CD14-positive monocyte (primary cell): ENCODE results near the gene IL21R. TPM values are rescaled to one million over a fixed set of nuclear protein-coding genes. Genes with fewer than 3 reads are reported as not detected.

Experiments
- DNase-seq, 3 donors: peaks; one replicate each; pipeline ENCODE4 v3.0.0-alpha.2; 2011 to 2022
- H2AFZ ChIP-seq: 2 replicates; pipeline ENCODE4 v1.6.0; 2012; ENCODE audit warnings: mild to moderate bottlenecking, low read depth, low read length, inconsistent platforms; ENCODE audit not compliant: insufficient read depth, poor library complexity, severe bottlenecking
- H3K27ac ChIP-seq, 2 donors: 1 replicate in 1 of 2; 2 replicates in 1 of 2; pipeline ENCODE4 v1.5.1; 2012 to 2013; ENCODE audit warnings: low read length in 2 of 2, control low read depth in 1 of 2, inconsistent platforms in 1 of 2, low read depth in 1 of 2, mild to moderate bottlenecking in 1 of 2
- H3K27me3 ChIP-seq, 2 donors: one replicate each; pipeline versions ENCODE4 v1.6.0 to v1.6.1; 2011 to 2013; ENCODE audit warnings: low read length in 2 of 2; ENCODE audit not compliant: control insufficient read depth in 2 of 2, insufficient read depth in 2 of 2
- H3K36me3 ChIP-seq, 2 donors: replicated peaks in 1 of 2; 1 replicate in 1 of 2; 2 replicates in 1 of 2; pipeline versions ENCODE4 v1.5.1 to v1.6.1; 2012 to 2013; ENCODE audit warnings: low read length in 2 of 2, control low read depth in 1 of 2, inconsistent platforms in 1 of 2, mild to moderate bottlenecking in 1 of 2; ENCODE audit not compliant: insufficient read depth in 2 of 2, control insufficient read depth in 1 of 2
- H3K4me1 ChIP-seq, 2 donors: 1 replicate in 1 of 2; 2 replicates in 1 of 2; pipeline versions ENCODE4 v1.5.1 to v1.6.1; 2012 to 2013; ENCODE audit warnings: low read length in 2 of 2, control low read depth in 1 of 2, inconsistent platforms in 1 of 2, mild to moderate bottlenecking in 1 of 2, moderate library complexity in 1 of 2; ENCODE audit not compliant: insufficient read depth in 2 of 2, control insufficient read depth in 1 of 2
- H3K4me2 ChIP-seq: replicated peaks from 2 replicates; pipeline ENCODE3; 2012; ENCODE audit warnings: low read length, moderate library complexity, mild to moderate bottlenecking; ENCODE audit not compliant: poor library complexity, severe bottlenecking; ENCODE audit errors: extremely low read depth
- H3K4me3 ChIP-seq, 3 experiments: fragments of 200-600 bp in 1 of 3; sonication (generic) in 1 of 3; replicated peaks in 1 of 3; 1 replicate in 2 of 3; 2 replicates in 1 of 3; pipeline ENCODE4 v1.5.1; 2011 to 2013; ENCODE audit warnings: low read length in 3 of 3, mild to moderate bottlenecking in 3 of 3, control low read depth in 2 of 3, low read depth in 2 of 3, inconsistent platforms in 1 of 3, moderate library complexity in 1 of 3
- H3K79me2 ChIP-seq: 2 replicates; pipeline ENCODE4 v1.6.0; 2012; ENCODE audit warnings: mild to moderate bottlenecking, control low read depth, inconsistent platforms, low read length, moderate library complexity; ENCODE audit not compliant: insufficient read depth
- H3K9ac ChIP-seq: 2 replicates; pipeline ENCODE4 v1.6.0; 2017; ENCODE audit warnings: low read length, mild to moderate bottlenecking; ENCODE audit not compliant: insufficient read depth, poor library complexity, severe bottlenecking
- H3K9me3 ChIP-seq, 2 donors: replicated peaks in 1 of 2; 1 replicate in 1 of 2; 2 replicates in 1 of 2; pipeline versions ENCODE4 v1.5.1 to v1.6.1; 2012 to 2013; ENCODE audit warnings: low read length in 2 of 2, control low read depth in 1 of 2; ENCODE audit not compliant: control insufficient read depth in 1 of 2, insufficient read depth in 1 of 2
- H4K20me1 ChIP-seq: 2 replicates; pipeline ENCODE4 v1.6.0; 2012; ENCODE audit warnings: mild to moderate bottlenecking, low read length, control low read depth, moderate library complexity; ENCODE audit not compliant: insufficient read depth
- H3K27ac Mint-ChIP-seq, 7 donors: one replicate each; pipeline ENCODE4 v1.8.0; 2020; ENCODE audit warnings: mild to moderate bottlenecking in 7 of 7, mixed read lengths in 7 of 7, moderate library complexity in 6 of 7, inconsistent platforms in 2 of 7
- H3K27me3 Mint-ChIP-seq, 3 donors: one replicate each; pipeline ENCODE4 v1.8.0; 2021 to 2022; ENCODE audit warnings: low read depth in 3 of 3, mild to moderate bottlenecking in 3 of 3, mixed read lengths in 3 of 3, moderate library complexity in 3 of 3, inconsistent platforms in 1 of 3
- H3K36me3 Mint-ChIP-seq, 2 donors: one replicate each; pipeline ENCODE4 v1.8.0; 2020; ENCODE audit warnings: mixed read lengths in 2 of 2, inconsistent platforms in 1 of 2, mild to moderate bottlenecking in 1 of 2
- H3K4me1 Mint-ChIP-seq: one replicate; pipeline ENCODE4 v1.8.0; 2020; ENCODE audit warnings: mild to moderate bottlenecking, mixed read lengths
- H3K4me3 Mint-ChIP-seq, 2 donors: one replicate each; pipeline ENCODE4 v1.8.0; 2020; ENCODE audit warnings: mild to moderate bottlenecking in 2 of 2, mixed read lengths in 2 of 2, moderate library complexity in 1 of 2
- H3K9me3 Mint-ChIP-seq, 7 donors: one replicate each; pipeline ENCODE4 v1.8.0; 2020 to 2022; ENCODE audit warnings: mixed read lengths in 7 of 7, mild to moderate bottlenecking in 6 of 7, moderate library complexity in 6 of 7, inconsistent platforms in 2 of 7
- WGBS: methylation state at CpG from one replicate; pipeline ENCODE4 v1.1.5; 2013; ENCODE audit warnings: missing lambda C conversion rate; ENCODE audit not compliant: insufficient coverage; 5-methylcytosine and 5-hydroxymethylcytosine counted together
- intact Hi-C, 2 donors: fragments of 100-400 bp; cut with micrococcal nuclease; formaldehyde crosslinking; loops; one replicate each; pipeline versions ENCODE4 v1.15.0 to v1.15.1; 2023
- polyA plus RNA-seq, 3 donors: library from polyadenylated mRNA; depleted of rRNA in 1 of 3; unstranded in 2 of 3; stranded (reverse) in 1 of 3; fragments of 300-500 nt in 2 of 3; fragments of >200 nt in 1 of 3; fragmentation: Illumina TruSeq in 2 of 3; gene quantifications; 1 replicate in 2 of 3; 2 replicates in 1 of 3; pipeline ENCODE4 v1.2.3, GENCODE V29; 2012 to 2021
- TF ChIP-seq, protein P1 (sequence below): fragments of 200-600 bp; IDR thresholded peaks from one replicate; pipeline ENCODE4 v1.8.0; 2022; ENCODE audit warnings: antibody characterized with exemption, mild to moderate bottlenecking

IL21R gene
- polyA plus RNA-seq, 3 donors = 1.0 to 1.7 (median 1.4) TPM

DNA sequence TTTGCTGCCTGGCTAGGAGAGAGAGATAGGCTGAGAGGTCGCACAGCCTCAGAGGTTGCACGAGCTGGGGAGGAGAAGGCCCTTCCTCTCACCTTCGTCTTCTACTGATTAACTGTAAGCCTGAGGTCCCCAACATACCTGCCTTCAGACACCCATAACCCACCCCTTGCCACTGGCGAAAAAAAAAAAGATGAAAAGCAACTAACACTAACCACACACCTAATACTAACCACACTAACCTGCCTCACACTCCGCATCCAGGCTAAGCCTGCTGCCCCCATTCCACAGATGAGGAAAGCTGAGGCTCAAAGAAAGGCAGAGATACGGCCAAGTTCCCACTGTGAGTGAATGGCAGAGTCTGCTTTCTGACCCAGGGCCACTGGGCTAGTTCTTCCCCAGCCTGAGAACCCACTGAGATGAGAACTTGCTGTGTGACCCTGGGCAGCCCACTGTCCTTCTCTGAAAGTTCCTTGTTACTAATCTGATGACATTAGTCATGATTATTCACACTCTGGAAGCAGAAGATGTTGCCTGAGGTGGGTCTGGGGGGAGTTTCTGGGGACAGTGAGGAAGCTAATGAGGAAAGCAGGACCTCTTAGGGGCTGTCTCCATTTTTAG lies 4.6 kb downstream of the IL21R start:
- no peak overlapping the region for H3K4me3 Mint-ChIP-seq
- Histone ChIP-seq H3K4me2 (no peak overlapping the region), H3K9ac (no peak overlapping the region), H3K27me3 (no peaks in the 10 kb centered on the region), H3K36me3 (no peaks in the 10 kb centered on the region), H4K20me1 (no peaks in the 10 kb centered on the region), H2AFZ (no peak overlapping the region), H3K79me2 (no peaks in the 10 kb centered on the region), H3K4me3 (no peak overlapping the region), H3K4me1 (peaks cover 40 to 57% of the 10 kb centered on the region in 2 donors), H3K9me3 (no peaks in the 10 kb centered on the region), H3K27ac (no peak overlapping the region)
- peaks cover 2 to 11% of the 10 kb centered on the region in 2 donors for H3K36me3 Mint-ChIP-seq
- TF ChIP-seq, protein P1, sequence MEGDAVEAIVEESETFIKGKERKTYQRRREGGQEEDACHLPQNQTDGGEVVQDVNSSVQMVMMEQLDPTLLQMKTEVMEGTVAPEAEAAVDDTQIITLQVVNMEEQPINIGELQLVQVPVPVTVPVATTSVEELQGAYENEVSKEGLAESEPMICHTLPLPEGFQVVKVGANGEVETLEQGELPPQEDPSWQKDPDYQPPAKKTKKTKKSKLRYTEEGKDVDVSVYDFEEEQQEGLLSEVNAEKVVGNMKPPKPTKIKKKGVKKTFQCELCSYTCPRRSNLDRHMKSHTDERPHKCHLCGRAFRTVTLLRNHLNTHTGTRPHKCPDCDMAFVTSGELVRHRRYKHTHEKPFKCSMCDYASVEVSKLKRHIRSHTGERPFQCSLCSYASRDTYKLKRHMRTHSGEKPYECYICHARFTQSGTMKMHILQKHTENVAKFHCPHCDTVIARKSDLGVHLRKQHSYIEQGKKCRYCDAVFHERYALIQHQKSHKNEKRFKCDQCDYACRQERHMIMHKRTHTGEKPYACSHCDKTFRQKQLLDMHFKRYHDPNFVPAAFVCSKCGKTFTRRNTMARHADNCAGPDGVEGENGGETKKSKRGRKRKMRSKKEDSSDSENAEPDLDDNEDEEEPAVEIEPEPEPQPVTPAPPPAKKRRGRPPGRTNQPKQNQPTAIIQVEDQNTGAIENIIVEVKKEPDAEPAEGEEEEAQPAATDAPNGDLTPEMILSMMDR = no peak
- H3K4me1 Mint-ChIP-seq = peaks cover 52% of the 10 kb centered on the region
- DNase-seq = peak in 1 of 3 donors; percentile 57
- H3K9me3 Mint-ChIP-seq = peaks cover 0 to 6% (median 0%) of the 10 kb centered on the region in 7 donors
- intact Hi-C loops = loop anchor here in 1 of 2 donors (10.0 kb wide), 1 partner anchor 82 kb away; no protein-coding TSS in a partner anchor
- peaks cover 4 to 14% (median 14%) of the 10 kb centered on the region in 3 donors for H3K27me3 Mint-ChIP-seq
- 97% methylated on average over 4 of the region's 6 CpGs for WGBS
- peak overlapping the region in 2 of 7 donors; percentile 21 to 27 for H3K27ac Mint-ChIP-seq

DNA sequence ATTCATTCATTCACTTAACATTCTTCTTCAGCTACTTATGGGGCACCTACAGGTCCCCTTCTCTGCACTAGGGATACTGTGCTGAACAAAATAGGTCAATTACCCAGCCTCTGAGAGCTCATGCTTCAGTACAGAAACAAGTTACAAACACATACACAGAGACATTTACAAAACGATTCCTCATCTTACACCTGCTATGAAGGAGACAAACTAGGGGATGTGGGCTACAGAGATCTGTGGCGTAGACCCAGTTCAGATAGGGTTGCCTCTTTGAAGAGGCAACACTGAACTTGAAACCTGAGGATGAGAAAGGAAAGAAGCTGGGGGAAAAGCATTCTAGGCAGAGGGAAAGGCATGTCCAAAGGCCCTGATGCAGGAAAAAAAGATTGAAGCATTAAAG lies 5.2 kb downstream of the IL21R start:
- Histone ChIP-seq H3K4me2 (no peak overlapping the region), H3K36me3 (no peaks in the 10 kb centered on the region), H3K9me3 (no peaks in the 10 kb centered on the region), H3K9ac (no peak overlapping the region), H3K27ac (no peak overlapping the region), H3K4me3 (no peak overlapping the region), H3K4me1 (peaks cover 35 to 56% of the 10 kb centered on the region in 2 donors), H3K79me2 (no peaks in the 10 kb centered on the region), H2AFZ (no peak overlapping the region), H3K27me3 (no peaks in the 10 kb centered on the region), H4K20me1 (no peaks in the 10 kb centered on the region)
- 86% methylated on average over 1 of the region's 2 CpGs for WGBS
- intact Hi-C loops = loop anchor here in 1 of 2 donors (10.0 kb wide), 1 partner anchor 82 kb away; no protein-coding TSS in a partner anchor
- peaks cover 0 to 6% (median 0%) of the 10 kb centered on the region in 7 donors for H3K9me3 Mint-ChIP-seq
- TF ChIP-seq, protein P1 = no peak
- H3K36me3 Mint-ChIP-seq = peaks cover 2 to 11% of the 10 kb centered on the region in 2 donors
- H3K4me1 Mint-ChIP-seq = peaks cover 53% of the 10 kb centered on the region
- H3K4me3 Mint-ChIP-seq = no peak overlapping the region
- peak overlapping the region in 1 of 7 donors; percentile 32 for H3K27ac Mint-ChIP-seq
- H3K27me3 Mint-ChIP-seq = peaks cover 4 to 14% (median 13%) of the 10 kb centered on the region in 3 donors
- no peak for DNase-seq
